K562 treated with DMSO at 1 percent for 24 hours (cell line): ENCODE results near the gene FEM1A. TPM values are rescaled to one million over a fixed set of nuclear protein-coding genes. Genes with fewer than 3 reads are reported as not detected.

Experiments used
- total RNA-seq: library from RNA; unstranded; fragments of 300-600 nt; gene quantifications from 2 replicates; pipeline ENCODE4 v1.2.3, GENCODE V29; 2022; ENCODE audit warnings: low read depth; ENCODE audit not compliant: insufficient read depth

The FEM1A gene
- 6.8 and 8.0 TPM in 2 replicates for total RNA-seq

GRCh38 chr19:4791183-4792018 is at the start of gene FEM1A:
FEM1A (plus strand) TSS chr19:4791734; CDS start chr19:4791855, 121 bp downstream.

GRCh38 chr19:4831304-4831978 is 39.9 kb downstream of the FEM1A start, which contains the start of gene TICAM1:
TICAM1 (minus strand) TSS chr19:4831712; CDS start chr19:4818377, 13,335 bp downstream.

Other genes with a start within 250 kb of the FEM1A start
- gene SEMA6B, start 232.1 kb upstream of the FEM1A start, total RNA-seq = 4.2 and 5.0 TPM in 2 replicates
- gene TNFAIP8L1, start 152.2 kb upstream of the FEM1A start, total RNA-seq = 16.1 TPM in 2 replicates
- gene MYDGF, start 121.4 kb upstream of the FEM1A start, total RNA-seq = 277 and 292 TPM in 2 replicates
- gene DPP9, start 67.9 kb upstream of the FEM1A start, total RNA-seq = 50.3 and 55.5 TPM in 2 replicates
- 11.9 and 13.8 TPM in 2 replicates for gene TICAM1, start 40.0 kb downstream of the FEM1A start, total RNA-seq
- gene PLIN3, start 75.9 kb downstream of the FEM1A start, total RNA-seq = 140 and 147 TPM in 2 replicates
- gene ARRDC5, start 111.2 kb downstream of the FEM1A start, total RNA-seq = not detected in 2 replicates
- 35.8 and 41.6 TPM in 2 replicates for gene UHRF1, start 117.8 kb downstream of the FEM1A start, total RNA-seq
- 42.8 and 43.4 TPM in 2 replicates for gene KDM4B, start 177.4 kb downstream of the FEM1A start, total RNA-seq